Adrenal gland (tissue), 12 donors: ENCODE data around the gene APLP2. TPM values are rescaled to one million over a fixed set of nuclear protein-coding genes. Genes with fewer than 3 reads are reported as not detected.

Experiments
- DNase-seq, 7 donors: peaks; one replicate each; pipeline ENCODE4 v3.0.0-alpha.2; 2019 to 2020
- H3K27ac ChIP-seq, 5 donors: fragments of 200-600 bp; sonication (generic) in 4 of 5; 1 replicate in 3 of 5; 2 replicates in 2 of 5; pipeline versions ENCODE4 v1.5.1 to v1.8.0; 2016 to 2020; ENCODE audit warnings: mild to moderate bottlenecking in 1 of 5
- H3K27me3 ChIP-seq: fragments of 200-600 bp; 2 replicates; pipeline ENCODE4 v1.8.0; 2021
- H3K36me3 ChIP-seq, 2 donors: fragments of 200-600 bp; replicated peaks in 1 of 2; 1 replicate in 1 of 2; 2 replicates in 1 of 2; pipeline versions ENCODE4 v1.5.1 to v1.8.0; 2018 to 2022
- H3K4me1 ChIP-seq, 2 donors: fragments of 200-600 bp; replicated peaks in 1 of 2; 1 replicate in 1 of 2; 2 replicates in 1 of 2; pipeline versions ENCODE4 v1.5.1 to v1.8.0; 2018 to 2021
- H3K4me3 ChIP-seq, 4 donors: fragments of 200-600 bp; sonication (generic) in 3 of 4; one replicate each; pipeline ENCODE4 v1.5.1; 2016 to 2018
- H3K9me3 ChIP-seq, 3 donors: fragments of 200-600 bp; sonication (generic) in 1 of 3; replicated peaks in 1 of 3; 1 replicate in 2 of 3; 2 replicates in 1 of 3; pipeline versions ENCODE4 v1.5.1 to v1.8.0; 2016 to 2021
- CTCF ChIP-seq, 6 experiments: fragments of 450-650 bp in 4 of 6; fragments of 200-600 bp in 2 of 6; sonication (generic) in 1 of 6; IDR thresholded peaks; 1 replicate in 5 of 6; 2 replicates in 1 of 6; pipeline versions ENCODE4 v1.5.1 to v1.8.0; 2016 to 2021; ENCODE audit warnings: antibody characterized with exemption in 6 of 6, mild to moderate bottlenecking in 2 of 6, moderate library complexity in 1 of 6
- POLR2A ChIP-seq, 2 donors: fragments of 450-650 bp; IDR thresholded peaks; one replicate each; pipeline ENCODE4 v1.6.1; 2017; ENCODE audit warnings: antibody characterized with exemption in 2 of 2, mild to moderate bottlenecking in 2 of 2, moderate library complexity in 1 of 2
- WGBS, 4 donors: extraction: QIAGEN DNeasy Blood & Tissue Kit in 2 of 4; methylation state at CpG; one replicate each; pipeline versions ENCODE4 v1.1.5 to v1.1.7; 2013 to 2017; 5-methylcytosine and 5-hydroxymethylcytosine counted together
- intact Hi-C, 2 donors: fragments of 100-400 bp; cut with DNase I; formaldehyde crosslinking; loops; one replicate each; pipeline versions ENCODE4 v1.14.1 to v1.15.0; 2022 to 2023
- polyA plus RNA-seq, 3 donors: library from polyadenylated mRNA; stranded (reverse); fragments of 200-250 nt in 2 of 3; fragments of 350-450 nt in 1 of 3; fragmentation: Illumina TruSeq in 1 of 3; extraction: RNeasy Lipid Tissue Mini Kit (QIAGEN cat#74804) in 1 of 3; gene quantifications; one replicate each; pipeline ENCODE4 v1.2.3, GENCODE V29; 2013 to 2014
- total RNA-seq, 9 donors: library from RNA; depleted of rRNA in 4 of 9; stranded (reverse); fragments of >200 nt in 4 of 9; fragments of 120-200 nt in 1 of 9; fragmentation: NEBNext Ultra II Directional in 1 of 9; extraction: Animal tissue kit (Norgen Biotek cat#: 25700) in 1 of 9; gene quantifications; one replicate each; pipeline versions ENCODE4 v1.1.0 to v1.2.4, GENCODE V29; 2013 to 2023
- donor health status: healthy with polysubstance abuse.
- donor health status: Bipolar disorder and iron deficiency.
- donor health status: DM: yes; HTN: yes; CAD: no.
- donor health status: DM: no; HTN: no; CAD: no.
- donor health status: DM: no; HTN: no; CAD: no.
- donor health status: DM: yes; HTN: yes; CAD: no.

APLP2 gene
- total and polyA plus RNA-seq, 12 donors, result 85.0 to 374 (median 273) TPM

DNA sequence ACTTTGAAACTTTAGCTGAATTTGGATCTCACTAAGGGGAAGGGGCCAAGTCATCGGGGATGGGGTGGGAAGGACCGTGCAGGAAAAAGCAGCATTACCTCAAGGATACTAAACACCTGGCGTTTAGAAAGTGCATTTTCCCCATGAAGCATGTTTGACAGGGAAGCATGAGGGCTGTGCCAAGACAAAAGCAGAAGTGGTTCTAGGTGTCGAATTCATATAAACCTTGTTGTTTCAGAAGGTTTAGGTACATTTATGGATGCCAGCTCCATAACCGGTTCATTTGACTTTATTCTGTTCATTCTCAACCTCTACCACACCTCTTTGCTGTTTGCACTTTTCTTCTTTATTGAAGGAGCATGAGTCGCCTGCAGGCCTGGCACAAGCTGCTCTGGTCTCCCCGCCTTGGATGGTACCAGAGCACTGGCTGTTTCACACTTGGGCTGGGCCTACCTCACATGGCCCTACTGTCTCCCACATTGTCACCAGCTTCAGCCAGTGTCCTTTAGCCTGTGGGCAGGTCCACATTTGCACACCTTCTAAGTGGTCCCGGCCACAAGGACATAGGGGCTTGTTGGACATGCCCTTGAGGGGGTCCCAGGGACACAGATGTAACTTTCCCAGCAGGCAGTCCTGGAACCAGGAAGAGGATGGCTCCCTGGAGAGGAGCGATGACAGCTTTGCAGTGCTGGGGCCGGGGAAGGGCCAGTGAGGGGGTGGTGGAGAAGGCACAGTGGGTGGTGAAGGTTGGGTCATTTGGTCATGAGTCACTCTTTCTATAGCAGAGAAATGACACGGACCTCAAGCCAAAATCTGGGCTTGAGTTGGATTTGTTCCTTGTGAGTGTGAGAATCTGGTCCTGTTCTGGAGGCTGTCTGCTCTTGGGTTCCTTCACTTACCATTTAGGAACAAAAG is 86.7 kb downstream of the APLP2 start:
- no peak overlapping the region for H3K4me3 ChIP-seq
- peak in 2 of 7 donors; percentile 28 to 45 for DNase-seq
- H3K9me3 ChIP-seq, result no peaks in the 10 kb centered on the region
- intact Hi-C loops, result no loop called here
- peaks cover 18% of the 10 kb centered on the region for H3K27me3 ChIP-seq
- no peak overlapping the region for H3K27ac ChIP-seq
- TF ChIP-seq CTCF (IDR thresholded peaks at IDR 0.05) (no peak), POLR2A (IDR thresholded peaks at IDR 0.05) (no peak)
- peaks cover 0 to 7% of the 10 kb centered on the region in 2 donors for H3K4me1 ChIP-seq
- whole genome bisulfite sequencing, 4 donors, result 76 to 84% (median 80%) methylated on average over 10 to 11 of the region's 11 CpGs
- no peaks in the 10 kb centered on the region for H3K36me3 ChIP-seq

GRCh38 chr11:130157101-130157500 is 87.4 kb downstream of the APLP2 start:
- H3K36me3 ChIP-seq, result no peaks in the 10 kb centered on the region
- 86 to 97% (median 92%) methylated on average over 7 to 8 of the region's 8 CpGs for WGBS, 4 donors
- no peaks in the 10 kb centered on the region for H3K9me3 ChIP-seq
- TF ChIP-seq POLR2A (IDR thresholded peaks at IDR 0.05) (no peak), CTCF (IDR thresholded peaks at IDR 0.05) (no peak)
- H3K4me1 ChIP-seq, result peaks cover 0 to 7% of the 10 kb centered on the region in 2 donors
- intact Hi-C loops, result no loop called here
- H3K27me3 ChIP-seq, result peaks cover 26% of the 10 kb centered on the region
- DNase-seq, result no peak
- H3K4me3 ChIP-seq, result no peak overlapping the region
- no peak overlapping the region for H3K27ac ChIP-seq

- Histone ChIP-seq H3K9me3 (no peaks in the 10 kb centered on the region), H3K36me3 (no peaks in the 10 kb centered on the region), H3K4me1 (peaks cover 0 to 7% of the 10 kb centered on the region in 2 donors), H3K4me3 (no peak overlapping the region), H3K27ac (no peak overlapping the region), H3K27me3 (peaks cover 29% of the 10 kb centered on the region)
- WGBS, 4 donors, result 60 to 83% (median 82%) methylated on average over 3 of the region's 3 CpGs
- TF ChIP-seq CTCF (IDR thresholded peaks at IDR 0.05) (no peak), POLR2A (IDR thresholded peaks at IDR 0.05) (no peak)
- intact Hi-C loops, result no loop called here
- DNase-seq, result no peak
Observed at GRCh38 chr11:130157840-130158239, 88.1 kb downstream of the APLP2 start.

GRCh38 chr11:130159139-130159538 is 89.4 kb downstream of the APLP2 start:
- Histone ChIP-seq H3K4me3 (peak overlapping the region in 1 of 4 donors; percentile 49), H3K4me1 (peaks cover 0 to 7% of the 10 kb centered on the region in 2 donors), H3K27ac (no peak overlapping the region), H3K27me3 (peaks cover 29% of the 10 kb centered on the region), H3K36me3 (no peaks in the 10 kb centered on the region), H3K9me3 (no peaks in the 10 kb centered on the region)
- TF ChIP-seq CTCF (IDR thresholded peaks at IDR 0.05) (no peak), POLR2A (IDR thresholded peaks at IDR 0.05) (no peak)
- WGBS, 4 donors, result 70 to 82% (median 79%) methylated on average over 13 to 14 of the region's 14 CpGs
- intact Hi-C loops, result no loop called here
- DNase-seq, result no peak
